Gastrocnemius medialis (tissue), 4 donors: ENCODE data around the gene CCND1.

Experiments
- POLR2A ChIP-seq, 2 donors: fragments of 450-650 bp; IDR thresholded peaks; one replicate each; pipeline ENCODE4 v1.6.1; 2017; ENCODE audit warnings: antibody characterized with exemption in 2 of 2, mild to moderate bottlenecking in 2 of 2, moderate library complexity in 2 of 2
- TF ChIP-seq, protein P1 (sequence below), 5 experiments: fragments of 450-650 bp in 3 of 5; fragments of 200-600 bp in 2 of 5; sonication (generic) in 2 of 5; IDR thresholded peaks in 4 of 5; conservative IDR thresholded peaks in 1 of 5; 1 replicate in 4 of 5; 2 replicates in 1 of 5; pipeline ENCODE4 v1.5.1; 2016 to 2019; ENCODE audit warnings: antibody characterized with exemption in 5 of 5, mild to moderate bottlenecking in 3 of 5, moderate library complexity in 3 of 5

DNA sequence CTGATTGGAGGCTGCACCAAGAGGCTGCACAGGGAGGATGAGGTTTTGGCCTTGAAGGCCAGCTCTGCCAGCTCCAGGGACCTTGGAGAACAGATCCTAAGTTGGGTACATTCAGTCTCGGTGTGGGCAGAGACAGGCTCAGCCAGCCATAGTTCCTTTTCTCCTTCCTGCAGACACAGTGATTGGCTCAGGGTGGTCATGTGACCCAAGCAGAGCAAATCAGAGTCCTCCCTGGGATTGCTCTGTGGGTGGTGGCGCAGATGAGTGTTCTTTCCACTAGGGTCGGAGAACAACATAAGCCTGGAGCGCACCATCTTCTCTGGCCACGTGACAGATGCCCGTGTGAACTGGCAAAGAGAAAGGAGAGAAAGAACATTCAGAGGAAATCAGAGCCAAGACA is 47.1 kb upstream of the CCND1 start:
- TF ChIP-seq POLR2A (IDR thresholded peaks at IDR 0.05): no peak
- TF ChIP-seq, protein P1, sequence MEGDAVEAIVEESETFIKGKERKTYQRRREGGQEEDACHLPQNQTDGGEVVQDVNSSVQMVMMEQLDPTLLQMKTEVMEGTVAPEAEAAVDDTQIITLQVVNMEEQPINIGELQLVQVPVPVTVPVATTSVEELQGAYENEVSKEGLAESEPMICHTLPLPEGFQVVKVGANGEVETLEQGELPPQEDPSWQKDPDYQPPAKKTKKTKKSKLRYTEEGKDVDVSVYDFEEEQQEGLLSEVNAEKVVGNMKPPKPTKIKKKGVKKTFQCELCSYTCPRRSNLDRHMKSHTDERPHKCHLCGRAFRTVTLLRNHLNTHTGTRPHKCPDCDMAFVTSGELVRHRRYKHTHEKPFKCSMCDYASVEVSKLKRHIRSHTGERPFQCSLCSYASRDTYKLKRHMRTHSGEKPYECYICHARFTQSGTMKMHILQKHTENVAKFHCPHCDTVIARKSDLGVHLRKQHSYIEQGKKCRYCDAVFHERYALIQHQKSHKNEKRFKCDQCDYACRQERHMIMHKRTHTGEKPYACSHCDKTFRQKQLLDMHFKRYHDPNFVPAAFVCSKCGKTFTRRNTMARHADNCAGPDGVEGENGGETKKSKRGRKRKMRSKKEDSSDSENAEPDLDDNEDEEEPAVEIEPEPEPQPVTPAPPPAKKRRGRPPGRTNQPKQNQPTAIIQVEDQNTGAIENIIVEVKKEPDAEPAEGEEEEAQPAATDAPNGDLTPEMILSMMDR (IDR thresholded peaks at IDR 0.05 in 4 of 5, conservative IDR thresholded peaks at IDR 0.05 in 1 of 5): no peak
